ENCODE results near the gene DAZAP1. TPM values are rescaled to one million over a fixed set of nuclear protein-coding genes. Genes with fewer than 3 reads are reported as not detected.

Gene DAZAP1
- total RNA-seq, 1 donor from 2014 or later, result 27.1 TPM

GRCh38 chr19:1410136-1410786, 2.9 kb downstream of the DAZAP1 start:
- Histone ChIP-seq H3K9me3 (ENCODE audit: control insufficient read depth in 3 of 3, low read length in 3 of 3) (no peaks in the 10 kb centered on the region), H3K27ac (ENCODE audit: low read depth, low read length) (peak overlapping the region; percentile 89), H3K36me3 (ENCODE audit: control insufficient read depth in 3 of 3, insufficient read depth in 3 of 3, low read length in 3 of 3) (peaks cover 0 to 7% (median 4%) of the 10 kb centered on the region in 3 donors), H3K4me3 (ENCODE audit: low read length in 3 of 3) (peak overlapping the region; percentile 41 to 74 (median 59)), H3K27me3 (ENCODE audit: control insufficient read depth in 3 of 3, insufficient read depth in 3 of 3, low read length in 3 of 3) (no peaks in the 10 kb centered on the region), H3K4me1 (ENCODE audit: control insufficient read depth in 3 of 3, insufficient read depth in 3 of 3, low read length in 3 of 3) (peaks cover 61 to 69% (median 64%) of the 10 kb centered on the region in 3 donors), H3K9ac (ENCODE audit: low read depth in 1 of 3, low read length in 3 of 3) (peak overlapping the region; percentile 63 to 93 (median 64))

GRCh38 chr19:1410789-1411188, 3.4 kb downstream of the DAZAP1 start:
- peak overlapping the region; percentile 89 for H3K27ac ChIP-seq (ENCODE audit: low read depth, low read length)
- peak overlapping the region in 1 of 3 donors; percentile 49 for H3K4me3 ChIP-seq (ENCODE audit: low read length in 3 of 3)
- no peaks in the 10 kb centered on the region for H3K27me3 ChIP-seq (ENCODE audit: control insufficient read depth in 3 of 3, insufficient read depth in 3 of 3, low read length in 3 of 3)
- peaks cover 0 to 7% (median 4%) of the 10 kb centered on the region in 3 donors for H3K36me3 ChIP-seq (ENCODE audit: control insufficient read depth in 3 of 3, insufficient read depth in 3 of 3, low read length in 3 of 3)
- no peaks in the 10 kb centered on the region for H3K9me3 ChIP-seq (ENCODE audit: control insufficient read depth in 3 of 3, low read length in 3 of 3)
- H3K4me1 ChIP-seq (ENCODE audit: control insufficient read depth in 3 of 3, insufficient read depth in 3 of 3, low read length in 3 of 3), result peaks cover 67 to 74% (median 70%) of the 10 kb centered on the region in 3 donors
- H3K9ac ChIP-seq (ENCODE audit: low read depth in 1 of 3, low read length in 3 of 3), result peak overlapping the region; percentile 37 to 93 (median 64)

GRCh38 chr19:1411255-1412191, 4.1 kb downstream of the DAZAP1 start:
- Histone ChIP-seq H3K27ac (ENCODE audit: low read depth, low read length) (peak overlapping the region; percentile 89), H3K4me1 (ENCODE audit: control insufficient read depth in 3 of 3, insufficient read depth in 3 of 3, low read length in 3 of 3) (peaks cover 72 to 82% (median 76%) of the 10 kb centered on the region in 3 donors), H3K27me3 (ENCODE audit: control insufficient read depth in 3 of 3, insufficient read depth in 3 of 3, low read length in 3 of 3) (no peaks in the 10 kb centered on the region), H3K9me3 (ENCODE audit: control insufficient read depth in 3 of 3, low read length in 3 of 3) (no peaks in the 10 kb centered on the region), H3K36me3 (ENCODE audit: control insufficient read depth in 3 of 3, insufficient read depth in 3 of 3, low read length in 3 of 3) (peaks cover 0 to 7% (median 6%) of the 10 kb centered on the region in 3 donors), H3K9ac (ENCODE audit: low read depth in 1 of 3, low read length in 3 of 3) (peak overlapping the region; percentile 37 to 93 (median 64)), H3K4me3 (ENCODE audit: low read length in 3 of 3) (peak overlapping the region in 2 of 3 donors; percentile 40 to 49)

GRCh38 chr19:1412323-1412923, 5.0 kb downstream of the DAZAP1 start:
- Histone ChIP-seq H3K9me3 (ENCODE audit: control insufficient read depth in 3 of 3, low read length in 3 of 3) (no peaks in the 10 kb centered on the region), H3K27me3 (ENCODE audit: control insufficient read depth in 3 of 3, insufficient read depth in 3 of 3, low read length in 3 of 3) (no peaks in the 10 kb centered on the region), H3K9ac (ENCODE audit: low read depth in 1 of 3, low read length in 3 of 3) (peak overlapping the region in 1 of 3 donors; percentile 45), H3K4me1 (ENCODE audit: control insufficient read depth in 3 of 3, insufficient read depth in 3 of 3, low read length in 3 of 3) (peaks cover 79 to 87% (median 81%) of the 10 kb centered on the region in 3 donors), H3K27ac (ENCODE audit: low read depth, low read length) (peak overlapping the region; percentile 89), H3K36me3 (ENCODE audit: control insufficient read depth in 3 of 3, insufficient read depth in 3 of 3, low read length in 3 of 3) (peaks cover 5 to 7% (median 6%) of the 10 kb centered on the region in 3 donors), H3K4me3 (ENCODE audit: low read length in 3 of 3) (peak overlapping the region in 1 of 3 donors; percentile 22)

- Histone ChIP-seq H3K9me3 (ENCODE audit: control insufficient read depth in 3 of 3, low read length in 3 of 3) (no peaks in the 10 kb centered on the region), H3K4me1 (ENCODE audit: control insufficient read depth in 3 of 3, insufficient read depth in 3 of 3, low read length in 3 of 3) (peaks cover 87 to 95% (median 89%) of the 10 kb centered on the region in 3 donors), H3K36me3 (ENCODE audit: control insufficient read depth in 3 of 3, insufficient read depth in 3 of 3, low read length in 3 of 3) (peaks cover 5 to 9% (median 7%) of the 10 kb centered on the region in 3 donors), H3K27ac (ENCODE audit: low read depth, low read length) (peak overlapping the region; percentile 47), H3K9ac (ENCODE audit: low read depth in 1 of 3, low read length in 3 of 3) (peak overlapping the region in 2 of 3 donors; percentile 16 to 45), H3K27me3 (ENCODE audit: control insufficient read depth in 3 of 3, insufficient read depth in 3 of 3, low read length in 3 of 3) (no peaks in the 10 kb centered on the region), H3K4me3 (ENCODE audit: low read length in 3 of 3) (no peak overlapping the region)
Observed at GRCh38 chr19:1412995-1413800, 5.8 kb downstream of the DAZAP1 start.

DNA sequence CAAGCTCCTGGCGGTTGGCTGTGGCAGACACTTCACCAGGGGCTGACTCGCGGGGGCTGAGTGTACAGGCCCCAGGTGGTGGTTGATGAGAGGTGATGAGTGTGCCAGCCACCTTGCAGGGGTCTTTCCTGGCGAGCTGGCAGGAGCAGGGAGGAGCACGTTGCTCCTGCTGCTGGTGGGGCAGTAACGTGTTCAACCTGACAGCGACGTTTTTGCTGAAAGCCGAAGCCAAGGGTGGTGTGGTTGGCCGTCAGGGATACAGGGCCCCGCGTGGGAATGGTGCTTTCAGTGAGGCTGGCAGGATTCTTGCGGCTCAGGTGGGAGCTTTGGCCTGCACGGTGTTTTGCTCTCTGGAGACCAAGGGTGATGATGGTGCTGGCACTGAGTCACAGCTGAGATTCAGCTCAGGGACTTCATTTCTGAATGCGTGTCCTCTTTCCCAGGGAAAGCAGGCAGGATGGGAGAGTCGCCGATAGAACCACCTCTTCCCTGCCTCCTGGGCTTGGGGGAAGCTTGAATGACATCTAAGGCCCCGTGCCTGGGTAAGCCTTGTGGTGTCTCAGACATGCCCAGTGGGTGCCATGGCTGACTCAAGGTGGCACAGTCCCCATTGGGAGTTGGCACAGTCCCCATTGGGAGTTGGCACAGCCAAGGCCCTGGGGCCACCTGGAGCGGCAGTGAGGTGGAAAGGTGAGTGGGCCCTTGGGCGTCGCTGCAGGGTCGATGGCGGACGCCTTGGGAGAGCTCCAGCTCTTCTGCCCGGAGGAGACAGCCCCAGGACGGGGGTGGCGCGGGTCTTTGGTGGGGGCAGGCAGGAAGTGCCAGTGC, 8.8 kb downstream of the DAZAP1 start:
- Histone ChIP-seq H3K9me3 (ENCODE audit: control insufficient read depth in 3 of 3, low read length in 3 of 3) (no peaks in the 10 kb centered on the region), H3K4me3 (ENCODE audit: low read length in 3 of 3) (peak overlapping the region in 2 of 3 donors; percentile 23 to 54), H3K27ac (ENCODE audit: low read depth, low read length) (peak overlapping the region; percentile 45), H3K36me3 (ENCODE audit: control insufficient read depth in 3 of 3, insufficient read depth in 3 of 3, low read length in 3 of 3) (peaks cover 24 to 27% (median 24%) of the 10 kb centered on the region in 3 donors), H3K4me1 (ENCODE audit: control insufficient read depth in 3 of 3, insufficient read depth in 3 of 3, low read length in 3 of 3) (peaks cover 66 to 84% (median 78%) of the 10 kb centered on the region in 3 donors), H3K27me3 (ENCODE audit: control insufficient read depth in 3 of 3, insufficient read depth in 3 of 3, low read length in 3 of 3) (no peaks in the 10 kb centered on the region), H3K9ac (ENCODE audit: low read depth in 1 of 3, low read length in 3 of 3) (peak overlapping the region; percentile 47 to 70 (median 50))

- Histone ChIP-seq H3K4me3 (ENCODE audit: low read length in 3 of 3) (peak overlapping the region in 2 of 3 donors; percentile 37 to 56), H3K27ac (ENCODE audit: low read depth, low read length) (peak overlapping the region; percentile 45)
Observed at GRCh38 chr19:1417145-1417544, 9.8 kb downstream of the DAZAP1 start.

DNA sequence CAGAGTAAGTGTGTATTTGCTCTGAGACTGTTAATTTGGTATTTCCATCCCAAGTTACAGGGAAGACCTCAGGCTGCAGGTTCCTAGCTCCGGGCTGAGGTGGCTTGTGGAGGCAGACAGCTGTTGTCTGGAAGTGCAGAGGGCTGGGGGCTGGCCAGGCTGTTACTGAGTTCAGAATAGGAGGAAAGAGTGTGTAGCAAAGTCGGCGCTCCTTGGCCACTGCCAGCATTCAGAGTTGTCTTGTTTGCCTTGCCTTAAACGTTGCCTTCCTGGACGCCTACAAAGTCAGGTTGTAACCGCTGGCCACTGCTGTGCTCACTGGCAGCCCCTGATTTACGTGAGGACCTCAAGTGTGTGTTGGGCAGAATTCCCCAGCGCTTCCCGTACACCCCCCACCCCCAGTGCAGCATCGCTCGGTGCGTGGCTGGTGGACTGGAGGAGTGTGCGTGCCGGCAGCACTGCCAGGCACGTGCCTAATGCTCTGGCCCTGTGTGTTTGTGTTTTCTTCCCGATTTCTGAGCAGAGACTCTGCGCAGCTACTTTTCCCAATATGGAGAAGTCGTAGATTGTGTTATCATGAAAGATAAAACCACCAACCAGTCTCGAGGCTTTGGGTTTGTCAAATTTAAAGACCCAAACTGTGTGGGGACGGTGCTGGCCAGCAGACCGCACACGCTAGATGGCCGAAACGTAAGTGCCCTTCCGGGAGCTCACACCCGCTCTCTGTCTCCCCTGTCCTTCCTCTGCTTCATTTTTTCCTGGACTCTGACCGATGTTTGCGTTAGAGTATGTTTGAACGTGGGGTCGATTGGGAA, 10.5 kb downstream of the DAZAP1 start:
- Histone ChIP-seq H3K27ac (ENCODE audit: low read depth, low read length) (peak overlapping the region; percentile 23), H3K36me3 (ENCODE audit: control insufficient read depth in 3 of 3, insufficient read depth in 3 of 3, low read length in 3 of 3) (peaks cover 35 to 40% (median 37%) of the 10 kb centered on the region in 3 donors), H3K4me1 (ENCODE audit: control insufficient read depth in 3 of 3, insufficient read depth in 3 of 3, low read length in 3 of 3) (peaks cover 50 to 72% (median 67%) of the 10 kb centered on the region in 3 donors)

More at GRCh38 chr19:1417145-1417544, 9.8 kb downstream of the DAZAP1 start:
- Histone ChIP-seq H3K27me3 (ENCODE audit: control insufficient read depth in 3 of 3, insufficient read depth in 3 of 3, low read length in 3 of 3) (no peaks in the 10 kb centered on the region), H3K36me3 (ENCODE audit: control insufficient read depth in 3 of 3, insufficient read depth in 3 of 3, low read length in 3 of 3) (peaks cover 33 to 36% (median 33%) of the 10 kb centered on the region in 3 donors), H3K9me3 (ENCODE audit: control insufficient read depth in 3 of 3, low read length in 3 of 3) (no peaks in the 10 kb centered on the region), H3K9ac (ENCODE audit: low read depth in 1 of 3, low read length in 3 of 3) (peak overlapping the region in 2 of 3 donors; percentile 17 to 54), H3K4me1 (ENCODE audit: control insufficient read depth in 3 of 3, insufficient read depth in 3 of 3, low read length in 3 of 3) (peaks cover 57 to 77% (median 73%) of the 10 kb centered on the region in 3 donors)

More for the DNA sequence above, 10.5 kb downstream of the DAZAP1 start:
- Histone ChIP-seq H3K9me3 (ENCODE audit: control insufficient read depth in 3 of 3, low read length in 3 of 3) (no peaks in the 10 kb centered on the region), H3K9ac (ENCODE audit: low read depth in 1 of 3, low read length in 3 of 3) (peak overlapping the region in 2 of 3 donors; percentile 17 to 50), H3K4me3 (ENCODE audit: low read length in 3 of 3) (peak overlapping the region in 2 of 3 donors; percentile 22 to 37), H3K27me3 (ENCODE audit: control insufficient read depth in 3 of 3, insufficient read depth in 3 of 3, low read length in 3 of 3) (no peaks in the 10 kb centered on the region)

All from skeletal muscle tissue (tissue), 4 donors.